Measurements from ENCODE around the gene GRID2.

The GRID2 gene

DNA sequence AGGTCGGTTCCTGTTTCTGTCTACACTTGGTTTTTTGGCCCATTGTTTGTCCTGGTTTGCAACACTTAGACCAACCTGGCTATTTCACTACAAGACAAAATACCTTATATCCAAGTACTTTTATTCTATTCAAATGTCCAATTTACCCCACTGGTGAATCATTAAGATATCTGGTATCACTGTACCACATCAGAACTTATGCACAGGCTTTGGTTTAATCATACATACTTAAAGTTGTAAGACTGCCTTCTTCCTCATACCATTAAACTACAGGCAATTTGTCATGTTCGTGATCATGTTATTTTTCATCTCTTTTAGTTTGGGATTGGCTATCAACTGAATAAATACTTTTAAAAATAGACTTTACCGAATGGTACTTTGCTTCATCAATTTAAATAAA lies 1471.8 kb downstream of the GRID2 start:
- no peak for DNase-seq

DNA sequence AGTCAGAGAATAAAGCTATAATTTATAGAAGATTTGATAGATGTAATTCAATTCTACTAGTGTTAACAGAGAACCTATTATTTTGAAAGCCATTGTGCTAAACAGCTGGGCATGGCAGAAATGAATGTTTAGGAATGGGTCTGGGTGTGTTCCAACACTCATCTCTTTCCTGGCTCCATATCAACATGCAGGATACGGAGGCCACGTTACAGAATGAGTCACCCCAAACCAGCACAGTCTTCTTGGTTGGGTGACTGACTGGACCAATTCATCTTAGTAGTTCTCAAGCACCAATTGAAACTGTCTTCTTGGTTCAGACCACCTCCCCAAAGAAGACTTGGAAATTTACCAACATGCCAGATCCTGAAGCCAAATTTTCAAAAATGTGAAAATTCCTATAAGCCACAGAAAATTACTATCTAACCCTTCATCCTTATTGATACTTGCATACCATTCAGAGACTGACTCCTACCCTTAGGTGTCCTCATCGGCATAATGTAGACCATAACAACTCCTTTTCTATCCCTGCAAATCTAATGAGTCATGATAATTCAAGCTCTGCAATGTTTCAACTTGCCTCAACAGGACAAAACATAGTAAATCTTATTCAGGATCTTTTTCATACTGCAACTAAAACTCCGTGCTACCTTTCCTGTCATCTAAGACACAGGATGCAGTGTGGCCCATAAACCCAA lies 1472.8 kb downstream of the GRID2 start:
- DNase-seq = no peak

DNA sequence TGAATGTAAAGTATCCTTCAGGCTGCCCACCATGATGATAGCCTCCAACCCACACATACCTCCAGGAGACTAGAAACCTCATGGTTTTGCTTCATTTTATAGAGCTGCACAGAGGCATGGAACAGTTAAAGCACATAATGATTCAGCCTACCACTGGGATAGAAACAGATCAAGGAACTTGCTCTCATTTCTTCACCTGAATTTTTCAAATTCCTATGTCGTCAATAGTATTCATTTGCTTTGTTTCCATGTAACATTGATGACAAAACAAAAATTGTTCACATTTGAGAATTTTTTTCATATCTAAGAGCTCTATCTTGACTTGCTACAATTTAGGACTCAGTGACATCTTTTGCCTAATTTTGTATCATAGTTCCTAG lies 1473.3 kb downstream of the GRID2 start:
- DNase-seq = no peak

DNA sequence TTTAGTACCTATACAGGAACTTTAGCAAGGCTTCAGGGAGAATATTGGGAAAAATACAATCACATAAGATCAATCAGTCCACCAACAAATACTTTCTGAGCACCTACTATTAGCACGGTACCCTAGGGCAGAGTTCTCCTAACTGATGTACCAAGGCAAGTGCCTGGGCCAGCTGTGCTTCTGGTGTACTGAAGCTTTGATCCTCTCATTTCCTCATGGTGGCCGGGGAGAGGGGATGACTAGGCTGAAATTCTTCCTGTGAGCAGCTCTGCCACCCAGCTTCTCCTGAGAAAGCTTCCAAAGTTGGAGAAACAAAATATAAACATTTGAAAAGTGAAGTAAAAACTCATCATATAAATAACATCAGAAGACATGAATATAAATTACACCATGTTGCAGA lies 1475.5 kb downstream of the GRID2 start:
- DNase-seq = no peak

DNA sequence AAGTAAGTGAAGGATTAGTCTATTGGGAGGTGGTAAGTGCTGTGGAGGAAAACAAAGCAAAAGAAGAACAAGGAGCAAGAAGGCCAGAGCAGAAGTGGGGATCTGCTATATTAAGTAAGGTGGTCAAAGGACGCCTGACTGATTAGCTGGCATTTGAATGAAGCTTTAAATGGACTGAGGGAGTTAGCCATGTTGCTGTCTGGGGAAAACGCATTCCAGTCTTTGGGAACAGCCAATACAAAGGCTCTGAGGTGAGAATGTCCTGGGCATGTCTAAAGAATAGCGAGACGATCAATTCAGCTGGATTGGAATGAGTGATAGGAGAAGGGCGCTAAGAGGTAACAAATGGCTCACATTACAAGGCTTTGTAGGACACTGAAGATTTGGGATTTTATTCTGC lies 1476.3 kb downstream of the GRID2 start:
- DNase-seq = no peak

DNA sequence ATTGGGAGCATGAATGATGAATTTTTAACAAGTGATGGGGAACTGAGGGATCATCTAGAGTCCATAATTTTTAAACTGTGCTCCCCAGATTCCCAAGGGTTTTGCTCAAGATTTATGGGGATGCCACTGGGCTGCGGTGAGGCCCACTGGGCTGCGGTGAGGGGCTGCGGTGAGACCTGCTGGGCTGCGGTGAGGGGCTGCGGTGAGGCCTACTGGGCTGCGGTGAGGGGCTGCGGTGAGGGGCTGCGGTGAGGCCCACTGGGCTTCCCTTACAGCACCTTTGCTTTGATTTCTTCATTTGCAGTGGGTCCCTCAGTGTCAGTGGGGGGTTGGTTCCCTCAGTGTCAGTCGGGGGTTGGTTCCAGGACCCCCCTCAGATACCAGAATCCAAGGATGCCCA lies 1477.4 kb downstream of the GRID2 start:
- DNase-seq = no peak

DNA sequence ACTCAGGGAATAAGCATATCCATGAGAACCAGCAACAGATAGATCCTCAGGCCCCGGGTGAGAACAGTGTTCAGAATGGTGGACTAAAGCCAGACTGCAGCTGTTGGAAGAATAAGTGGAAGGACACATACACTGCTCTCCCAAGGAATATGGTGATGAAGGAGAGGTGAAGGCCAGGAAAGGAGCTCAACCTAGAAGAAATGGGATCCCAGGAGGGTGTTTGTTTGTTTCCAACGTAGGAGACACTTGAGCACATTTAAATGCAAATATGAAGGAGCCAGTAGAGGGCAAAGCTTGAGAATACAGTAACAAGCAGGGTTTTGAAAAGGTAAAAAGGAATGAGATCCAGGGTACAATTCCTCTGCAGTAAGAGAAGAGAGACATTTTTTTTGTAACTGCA lies 1482.4 kb downstream of the GRID2 start:
- DNase-seq = no peak

DNA sequence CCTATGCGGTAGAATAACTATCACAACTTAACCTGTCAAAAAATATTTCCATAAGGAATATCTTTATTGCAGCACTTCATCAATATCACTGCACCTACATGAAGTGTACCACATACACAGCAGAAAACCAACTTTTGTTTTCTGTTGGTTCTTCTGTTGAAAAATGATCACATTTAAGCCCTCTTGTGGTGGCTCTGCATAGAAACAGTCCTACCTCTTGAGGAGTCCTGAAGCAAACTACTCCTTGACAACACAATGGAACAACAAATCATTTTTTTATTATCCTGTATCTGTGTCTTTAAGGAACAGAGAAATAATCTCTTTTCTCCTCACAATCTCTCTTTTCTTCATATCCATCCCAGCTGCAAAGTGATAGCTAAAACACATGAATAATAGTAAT lies 1484.9 kb downstream of the GRID2 start:
- no peak for DNase-seq

DNA sequence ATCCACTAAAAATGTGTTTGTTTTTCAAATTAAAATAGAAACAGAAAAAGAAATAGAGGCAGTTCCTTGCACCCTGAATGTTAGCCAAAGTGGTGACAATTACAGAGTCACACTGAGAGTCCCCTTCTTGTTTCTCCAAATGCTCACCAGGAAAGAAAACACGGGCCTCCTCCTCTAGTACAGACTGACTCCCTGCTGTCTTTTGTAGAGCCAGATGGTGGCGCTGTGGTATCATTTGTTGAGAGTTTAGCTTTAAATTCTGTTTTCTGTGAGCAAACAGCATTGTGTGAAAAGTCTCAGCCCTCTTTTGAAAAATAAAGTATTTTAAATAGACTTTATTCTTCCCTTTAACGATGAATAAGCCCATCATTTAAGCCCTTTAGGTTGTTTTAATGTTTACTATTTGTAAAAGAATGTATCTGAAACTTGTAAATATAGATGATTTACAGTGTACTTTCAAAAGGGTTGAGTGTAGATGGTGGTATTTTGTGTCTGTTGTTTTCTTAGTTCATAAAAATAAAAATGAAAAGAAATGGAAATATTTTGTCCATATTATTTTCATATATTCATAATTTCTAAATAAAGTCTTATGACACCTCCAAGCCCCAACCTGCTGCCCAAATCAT lies 1487.9 kb downstream of the GRID2 start:
- peak in 1 of 2 donors; percentile 3 for DNase-seq

DNA sequence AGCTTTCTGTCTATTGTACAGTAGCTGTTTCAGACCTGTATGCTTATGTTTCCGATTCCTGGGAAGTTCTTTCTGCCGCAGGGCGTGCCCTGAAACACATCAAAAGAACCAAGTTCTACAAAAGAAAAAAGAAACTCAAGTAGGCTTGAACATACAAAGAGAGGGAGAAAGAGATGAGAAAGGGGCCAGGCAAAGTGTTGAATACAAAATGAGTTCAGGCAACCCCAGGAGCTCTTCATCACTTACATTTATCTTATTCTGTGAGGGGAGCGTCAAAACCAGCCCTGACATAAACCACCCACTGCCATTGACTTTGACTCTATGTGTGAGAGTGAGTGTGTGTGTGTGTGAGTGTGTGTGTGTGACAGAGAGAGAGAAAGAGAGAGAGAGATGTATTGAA lies 1498.3 kb downstream of the GRID2 start:
- DNase-seq = no peak

DNA sequence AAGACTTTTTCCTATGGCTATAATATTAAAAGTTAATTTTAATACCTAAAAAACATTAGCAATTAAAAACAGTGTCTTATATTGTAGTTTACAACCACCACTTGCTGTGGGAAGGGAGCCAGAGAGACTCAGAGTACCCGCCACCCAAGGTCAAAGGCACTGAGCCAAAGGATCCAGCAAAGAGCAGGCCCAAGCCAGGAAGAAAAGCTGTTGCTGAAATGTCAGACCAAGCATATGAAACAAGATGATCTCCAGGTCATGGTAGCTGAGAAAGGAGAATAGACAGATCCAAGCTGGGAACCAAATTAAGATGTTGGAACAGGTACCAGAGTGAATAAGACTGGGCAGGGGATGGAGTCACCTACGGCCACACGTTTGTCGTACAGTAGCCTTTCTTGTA lies 1506.0 kb downstream of the GRID2 start:
- DNase-seq = no peak

DNA sequence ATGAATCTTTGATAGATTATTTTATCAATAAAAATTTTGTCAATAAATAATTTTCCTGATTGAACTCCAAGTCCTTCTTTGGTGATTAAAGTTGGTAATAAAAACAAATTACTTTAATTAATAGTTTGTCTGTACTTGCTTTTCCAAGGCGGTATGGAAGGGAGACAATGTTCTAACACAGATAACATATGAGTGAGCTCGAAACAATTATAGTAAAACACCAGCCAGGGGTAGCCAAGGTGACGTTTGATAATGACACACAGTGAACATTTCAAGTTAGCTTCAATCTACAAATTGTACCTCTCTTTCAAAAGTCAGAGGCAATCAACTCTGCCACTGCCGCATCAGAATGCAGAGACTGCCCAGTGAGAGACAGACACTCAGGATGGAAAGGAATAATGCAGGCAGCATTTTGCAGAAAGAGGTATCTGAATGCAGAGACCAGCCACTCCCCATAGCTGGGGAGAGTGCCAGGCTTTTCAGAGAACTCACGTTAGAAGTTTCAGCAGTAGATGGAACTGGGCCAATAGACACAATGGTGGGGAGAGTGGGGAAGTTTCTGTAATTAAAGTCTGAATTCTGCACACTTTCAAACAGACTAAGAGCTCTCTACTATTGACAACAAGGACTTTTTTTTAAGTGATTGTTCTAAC lies 1506.7 kb downstream of the GRID2 start:
- DNase-seq = no peak

DNA sequence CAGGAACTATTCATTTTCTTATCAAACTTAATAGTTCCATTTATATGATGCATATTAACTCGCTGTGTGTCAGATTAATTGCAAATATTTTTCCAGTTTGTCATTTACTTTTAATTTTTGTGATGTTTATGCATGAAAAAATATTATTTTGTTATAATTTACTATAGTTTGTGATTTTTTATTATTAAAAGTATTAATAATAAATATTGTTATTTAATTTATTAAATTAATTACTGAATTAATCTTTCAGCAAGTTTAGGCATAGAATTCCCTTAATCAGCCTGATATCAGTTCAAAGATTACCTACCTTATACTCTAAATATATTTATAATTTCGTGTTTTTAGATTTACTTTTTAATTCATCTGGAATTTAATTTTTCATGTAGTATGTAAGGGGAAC lies 1509.3 kb downstream of the GRID2 start:
- DNase-seq = no peak

DNA sequence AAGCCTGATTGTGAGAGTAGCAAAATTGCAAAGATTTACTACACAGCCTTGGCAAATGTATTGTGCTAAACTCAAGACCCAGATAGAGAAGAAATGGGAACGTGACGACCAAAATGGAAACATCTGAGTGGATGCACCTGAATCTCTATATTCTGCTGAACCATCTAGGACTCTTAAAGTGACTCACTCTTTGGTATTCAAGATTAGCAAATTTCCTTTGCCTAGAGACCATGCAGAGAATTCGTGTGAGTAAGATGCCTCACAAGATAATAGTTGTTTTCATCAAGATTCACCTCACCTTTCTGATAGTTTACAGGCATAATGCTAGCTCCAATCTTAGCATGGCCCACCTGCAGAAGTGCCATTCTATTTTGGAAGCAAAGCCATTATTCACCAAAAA lies 1510.4 kb downstream of the GRID2 start:
- no peak for DNase-seq

DNA sequence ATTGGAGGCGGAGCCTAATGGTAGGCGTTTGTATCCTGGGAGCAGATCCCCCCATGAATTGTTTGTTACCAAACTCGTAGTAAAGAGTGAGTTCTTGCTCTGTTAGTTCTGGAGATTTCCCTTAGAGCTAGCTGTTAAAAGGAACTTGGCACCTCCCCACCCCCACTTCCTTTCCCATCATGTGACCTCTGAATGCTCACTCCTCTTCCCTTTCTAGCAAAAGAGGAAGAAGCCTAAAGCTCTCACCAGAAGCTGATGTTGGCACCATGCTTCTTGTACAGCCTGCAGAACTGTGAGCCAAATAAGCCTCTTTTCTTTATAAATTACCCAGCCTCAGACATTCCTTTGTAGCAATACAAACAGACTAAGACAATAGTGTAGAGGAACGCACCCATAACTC lies 1511.0 kb downstream of the GRID2 start:
- peak in 1 of 2 donors; percentile 16 for DNase-seq

Data from CD4-positive, alpha-beta T cell treated with Interleukin-4 for 1 hour (primary cell).